ENCODE measurements around the gene ESR1.

DNA sequence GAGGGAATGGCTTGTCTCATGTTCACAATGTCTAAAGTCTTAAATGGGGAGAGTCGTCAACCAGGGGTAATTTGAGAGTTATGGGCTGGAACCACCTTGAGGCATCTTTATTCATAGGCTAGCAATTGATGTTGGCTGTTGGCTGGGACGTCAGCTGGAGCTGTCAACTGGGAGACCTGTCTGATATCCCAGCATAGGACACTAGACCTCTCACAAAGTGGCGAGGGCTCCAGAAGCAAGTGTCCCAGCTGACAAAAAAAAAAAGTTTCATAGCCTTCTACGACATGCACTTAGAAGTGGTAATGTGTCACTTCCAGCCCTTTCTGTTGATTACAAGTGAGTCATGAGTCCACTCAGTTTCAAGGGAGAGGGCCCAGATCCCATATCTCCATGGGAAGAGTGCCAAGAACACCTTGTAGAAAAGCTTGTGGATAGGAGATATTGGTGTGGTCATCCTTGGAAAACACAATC lies 278.0 kb downstream of the ESR1 start:
- no peak for TF ChIP-seq EZH2 (IDR thresholded peaks at IDR 0.05)
- TF ChIP-seq, protein P1, sequence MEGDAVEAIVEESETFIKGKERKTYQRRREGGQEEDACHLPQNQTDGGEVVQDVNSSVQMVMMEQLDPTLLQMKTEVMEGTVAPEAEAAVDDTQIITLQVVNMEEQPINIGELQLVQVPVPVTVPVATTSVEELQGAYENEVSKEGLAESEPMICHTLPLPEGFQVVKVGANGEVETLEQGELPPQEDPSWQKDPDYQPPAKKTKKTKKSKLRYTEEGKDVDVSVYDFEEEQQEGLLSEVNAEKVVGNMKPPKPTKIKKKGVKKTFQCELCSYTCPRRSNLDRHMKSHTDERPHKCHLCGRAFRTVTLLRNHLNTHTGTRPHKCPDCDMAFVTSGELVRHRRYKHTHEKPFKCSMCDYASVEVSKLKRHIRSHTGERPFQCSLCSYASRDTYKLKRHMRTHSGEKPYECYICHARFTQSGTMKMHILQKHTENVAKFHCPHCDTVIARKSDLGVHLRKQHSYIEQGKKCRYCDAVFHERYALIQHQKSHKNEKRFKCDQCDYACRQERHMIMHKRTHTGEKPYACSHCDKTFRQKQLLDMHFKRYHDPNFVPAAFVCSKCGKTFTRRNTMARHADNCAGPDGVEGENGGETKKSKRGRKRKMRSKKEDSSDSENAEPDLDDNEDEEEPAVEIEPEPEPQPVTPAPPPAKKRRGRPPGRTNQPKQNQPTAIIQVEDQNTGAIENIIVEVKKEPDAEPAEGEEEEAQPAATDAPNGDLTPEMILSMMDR (IDR thresholded peaks at IDR 0.05), result no peak
- no peak for TF ChIP-seq EZH2phosphoT487 (IDR thresholded peaks at IDR 0.05)
